CD4-positive, alpha-beta T cell treated with Interleukin-4 for 1 hour (primary cell): ENCODE data around the gene NOS1.
"Not testable (repeated sequence)": the region's sequence is repeated elsewhere in the genome, so short reads cannot be mapped to it uniquely, and the experiment has no call there.

ENCODE experiments used
- DNase-seq, 2 donors: peaks; one replicate each; pipeline ENCODE4 v3.0.0-alpha.2; 2020 to 2022

The NOS1 gene

GRCh38 chr12:117361347-117361751 lies at the start of gene NOS1:
NOS1 (minus strand) TSS chr12:117361626; CDS start chr12:117331069, 30,557 bp downstream.
- DNase-seq: no peak

- no peak for DNase-seq
These were observed 47.9 kb upstream of the NOS1 start for GRCh38 chr12:117409286-117409685.

GRCh38 chr12:117408161-117408791 lies 46.9 kb upstream of the NOS1 start:
- DNase-seq: no peak

- no peak for DNase-seq
These were observed 43.5 kb upstream of the NOS1 start for GRCh38 chr12:117404940-117405339.

GRCh38 chr12:117404203-117404853 lies 42.9 kb upstream of the NOS1 start:
- DNase-seq: no peak

GRCh38 chr12:117403586-117404139 lies 42.2 kb upstream of the NOS1 start:
- no peak for DNase-seq

- no peak for DNase-seq
These were observed 40.9 kb upstream of the NOS1 start for GRCh38 chr12:117402363-117402762.

GRCh38 chr12:117400912-117401311 lies 39.5 kb upstream of the NOS1 start:
- DNase-seq: no peak

- not testable (repeated sequence) for DNase-seq
These were observed 37.1 kb upstream of the NOS1 start for GRCh38 chr12:117398482-117398881.

- no peak for DNase-seq
These were observed 34.3 kb upstream of the NOS1 start for GRCh38 chr12:117395766-117396165.

GRCh38 chr12:117394491-117394890 lies 33.1 kb upstream of the NOS1 start:
- DNase-seq: no peak

- DNase-seq: no peak
These were observed 32.2 kb upstream of the NOS1 start for GRCh38 chr12:117393656-117394055.

GRCh38 chr12:117390866-117391265 lies 29.4 kb upstream of the NOS1 start:
- DNase-seq: no peak

- no peak for DNase-seq
These were observed 27.6 kb upstream of the NOS1 start for GRCh38 chr12:117388951-117389446.

GRCh38 chr12:117387832-117388231 lies 26.4 kb upstream of the NOS1 start:
- no peak for DNase-seq

- no peak for DNase-seq
These were observed 23.3 kb upstream of the NOS1 start for GRCh38 chr12:117384735-117385134.

- DNase-seq: no peak
These were observed 18.7 kb upstream of the NOS1 start for GRCh38 chr12:117380083-117380482.

- no peak for DNase-seq
These were observed 16.3 kb upstream of the NOS1 start for GRCh38 chr12:117377758-117378157.

GRCh38 chr12:117370588-117370987 lies 9.2 kb upstream of the NOS1 start:
- no peak for DNase-seq

- not testable (repeated sequence) for DNase-seq
These were observed 8.6 kb upstream of the NOS1 start for GRCh38 chr12:117370000-117370399.

- DNase-seq: peak; percentile 22 to 31
These were observed 5.7 kb upstream of the NOS1 start for GRCh38 chr12:117367006-117367638.

- DNase-seq: no peak
These were observed 3.7 kb upstream of the NOS1 start for GRCh38 chr12:117365049-117365616.

- DNase-seq: no peak
These were observed 2.6 kb upstream of the NOS1 start for GRCh38 chr12:117363953-117364486.
